Measurements from ENCODE around the gene MTNR1B. TPM values are rescaled to one million over a fixed set of nuclear protein-coding genes. Genes with fewer than 3 reads are reported as not detected.

The MTNR1B gene
- total RNA-seq, 1 donor from 2014 or later, result not detected

GRCh38 chr11:92972248-92972647 lies 2.8 kb downstream of the MTNR1B start:
- Mint-ChIP-seq H3K4me3 (ENCODE audit: unreplicated experiment) (no peak overlapping the region), H3K27ac (ENCODE audit: unreplicated experiment) (no peak overlapping the region), H3K36me3 (ENCODE audit: low read depth, unreplicated experiment) (peaks cover 3% of the 10 kb centered on the region), H3K9me3 (ENCODE audit: unreplicated experiment) (no peaks in the 10 kb centered on the region), H3K4me1 (ENCODE audit: unreplicated experiment) (peaks cover 7% of the 10 kb centered on the region), H3K27me3 (ENCODE audit: unreplicated experiment) (peaks cover 27% of the 10 kb centered on the region)
- TF ChIP-seq CTCF (IDR thresholded peaks at IDR 0.05; ENCODE audit: unreplicated experiment), result no peak
- no peak for DNase-seq (ENCODE audit: low spot score)

- DNase-seq (ENCODE audit: low spot score), result no peak
- Mint-ChIP-seq H3K27me3 (ENCODE audit: unreplicated experiment) (peaks cover 10% of the 10 kb centered on the region), H3K4me1 (ENCODE audit: unreplicated experiment) (peaks cover 13% of the 10 kb centered on the region), H3K4me3 (ENCODE audit: unreplicated experiment) (no peak overlapping the region), H3K27ac (ENCODE audit: unreplicated experiment) (no peak overlapping the region), H3K9me3 (ENCODE audit: unreplicated experiment) (no peaks in the 10 kb centered on the region), H3K36me3 (ENCODE audit: low read depth, unreplicated experiment) (no peaks in the 10 kb centered on the region)
- TF ChIP-seq CTCF (IDR thresholded peaks at IDR 0.05; ENCODE audit: unreplicated experiment), result no peak
Observed at GRCh38 chr11:92975285-92975684, 5.8 kb downstream of the MTNR1B start.

- Mint-ChIP-seq H3K27me3 (ENCODE audit: unreplicated experiment) (peaks cover 9% of the 10 kb centered on the region), H3K27ac (ENCODE audit: unreplicated experiment) (no peak overlapping the region), H3K9me3 (ENCODE audit: unreplicated experiment) (no peaks in the 10 kb centered on the region), H3K4me1 (ENCODE audit: unreplicated experiment) (peaks cover 12% of the 10 kb centered on the region), H3K4me3 (ENCODE audit: unreplicated experiment) (no peak overlapping the region), H3K36me3 (ENCODE audit: low read depth, unreplicated experiment) (no peaks in the 10 kb centered on the region)
- TF ChIP-seq CTCF (IDR thresholded peaks at IDR 0.05; ENCODE audit: unreplicated experiment), result no peak
- no peak for DNase-seq (ENCODE audit: low spot score)
Observed at GRCh38 chr11:92976681-92977080, 7.2 kb downstream of the MTNR1B start.

- peaks cover 12% of the 10 kb centered on the region for H3K4me1 Mint-ChIP-seq (ENCODE audit: unreplicated experiment)
- H3K36me3 Mint-ChIP-seq (ENCODE audit: low read depth, unreplicated experiment), result no peaks in the 10 kb centered on the region
- H3K9me3 Mint-ChIP-seq (ENCODE audit: unreplicated experiment), result no peaks in the 10 kb centered on the region
- no peak for DNase-seq (ENCODE audit: low spot score)
- H3K27ac Mint-ChIP-seq (ENCODE audit: unreplicated experiment), result peak overlapping the region; percentile 24
- no peak overlapping the region for H3K4me3 Mint-ChIP-seq (ENCODE audit: unreplicated experiment)
- H3K27me3 Mint-ChIP-seq (ENCODE audit: unreplicated experiment), result peaks cover 9% of the 10 kb centered on the region
- TF ChIP-seq CTCF (IDR thresholded peaks at IDR 0.05; ENCODE audit: unreplicated experiment), result no peak
Observed at GRCh38 chr11:92977401-92977800, 8.0 kb downstream of the MTNR1B start.

- peaks cover 10% of the 10 kb centered on the region for H3K27me3 Mint-ChIP-seq (ENCODE audit: unreplicated experiment)
- peak overlapping the region; percentile 0 for H3K27ac Mint-ChIP-seq (ENCODE audit: unreplicated experiment)
- DNase-seq (ENCODE audit: low spot score), result no peak
- H3K4me1 Mint-ChIP-seq (ENCODE audit: unreplicated experiment), result peaks cover 12% of the 10 kb centered on the region
- no peak for TF ChIP-seq CTCF (IDR thresholded peaks at IDR 0.05; ENCODE audit: unreplicated experiment)
- H3K36me3 Mint-ChIP-seq (ENCODE audit: low read depth, unreplicated experiment), result no peaks in the 10 kb centered on the region
- H3K4me3 Mint-ChIP-seq (ENCODE audit: unreplicated experiment), result no peak overlapping the region
- H3K9me3 Mint-ChIP-seq (ENCODE audit: unreplicated experiment), result no peaks in the 10 kb centered on the region
Observed at GRCh38 chr11:92978271-92979111, 9.0 kb downstream of the MTNR1B start.

Data from endothelial cell (in vitro differentiated cells).